ENCODE data around the gene RUBCNL. TPM values are rescaled to one million over a fixed set of nuclear protein-coding genes. Genes with fewer than 3 reads are reported as not detected.

Gene RUBCNL
- total RNA-seq, 1 donor from 2014 or later = 6.7 TPM

DNA sequence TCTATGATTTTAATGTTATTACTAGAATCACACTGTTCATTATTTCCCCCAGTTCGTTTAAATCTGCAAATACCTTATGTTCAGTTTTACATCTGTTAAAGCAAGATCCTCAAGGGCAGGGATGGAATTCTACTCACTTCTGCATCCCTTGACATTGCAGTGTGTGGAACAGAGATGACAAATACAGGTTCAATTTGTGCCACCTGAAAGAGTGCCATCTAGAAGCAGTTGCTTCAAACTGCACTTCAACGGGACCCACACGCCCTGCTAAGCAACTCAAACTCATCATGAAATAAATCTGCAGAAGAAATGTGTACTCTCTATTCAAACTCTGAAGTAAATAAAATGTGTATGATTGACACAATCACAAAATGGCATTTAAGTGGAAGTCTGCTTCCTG is 44.5 kb downstream of the RUBCNL start:
- no peak for DNase-seq (ENCODE audit: low spot score)

GRCh38 chr13:46341112-46341711 is 45.8 kb downstream of the RUBCNL start:
- no peak for DNase-seq (ENCODE audit: low spot score)

GRCh38 chr13:46340631-46341111 is 46.4 kb downstream of the RUBCNL start:
- no peak for DNase-seq (ENCODE audit: low spot score)

GRCh38 chr13:46340011-46340410 is 47.0 kb downstream of the RUBCNL start:
- DNase-seq (ENCODE audit: low spot score) = no peak

DNA sequence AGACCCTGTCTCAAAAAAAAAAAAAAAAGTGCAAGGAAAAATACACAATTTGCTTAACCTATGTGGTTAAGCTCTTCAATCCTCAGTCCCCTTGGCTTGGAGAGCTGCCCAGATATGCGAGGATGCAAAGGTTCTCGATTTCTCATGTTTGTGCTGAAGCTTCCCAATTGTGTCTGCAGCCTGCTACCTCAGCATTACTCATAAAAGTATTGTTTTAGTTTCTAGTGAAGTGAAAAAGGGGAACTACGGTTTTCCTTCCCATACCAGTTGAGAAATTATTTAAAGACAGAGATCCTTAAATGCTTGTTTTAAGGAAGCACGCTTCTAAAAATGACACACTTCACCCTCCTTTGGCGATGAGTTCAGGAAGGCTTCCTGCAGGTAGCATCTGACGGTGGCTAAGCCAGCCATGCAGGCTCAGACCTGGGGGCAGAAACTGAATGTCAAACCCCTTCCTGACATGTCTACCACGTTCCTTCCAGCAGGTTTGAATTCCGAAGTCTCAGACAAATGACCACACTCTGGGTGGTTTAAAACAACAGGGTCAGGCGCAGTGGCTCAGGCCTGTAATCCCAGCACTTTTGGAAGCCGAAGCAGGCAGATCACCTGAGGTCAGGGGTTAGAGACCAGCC is 47.9 kb downstream of the RUBCNL start:
- DNase-seq (ENCODE audit: low spot score) = no peak

DNA sequence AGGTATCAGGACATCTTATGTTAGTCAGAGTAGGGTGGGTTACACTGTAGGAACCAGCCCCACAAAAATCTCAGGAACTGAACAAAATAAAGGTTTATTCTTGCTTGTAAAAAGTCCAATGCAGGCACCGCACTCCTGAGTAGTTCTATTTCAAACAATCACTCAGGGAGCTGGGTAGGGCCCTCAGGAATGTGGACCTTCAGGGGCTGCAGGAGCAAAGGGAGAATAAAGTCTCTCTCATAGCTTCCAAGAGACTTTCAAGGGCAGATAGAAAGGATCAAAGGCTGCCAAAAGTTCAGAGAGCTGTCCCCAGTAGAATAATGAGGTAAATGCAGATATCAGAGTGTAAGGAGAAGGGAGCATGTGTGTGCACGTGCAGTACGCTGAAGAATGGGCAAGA is 49.4 kb downstream of the RUBCNL start:
- DNase-seq (ENCODE audit: low spot score) = no peak

DNA sequence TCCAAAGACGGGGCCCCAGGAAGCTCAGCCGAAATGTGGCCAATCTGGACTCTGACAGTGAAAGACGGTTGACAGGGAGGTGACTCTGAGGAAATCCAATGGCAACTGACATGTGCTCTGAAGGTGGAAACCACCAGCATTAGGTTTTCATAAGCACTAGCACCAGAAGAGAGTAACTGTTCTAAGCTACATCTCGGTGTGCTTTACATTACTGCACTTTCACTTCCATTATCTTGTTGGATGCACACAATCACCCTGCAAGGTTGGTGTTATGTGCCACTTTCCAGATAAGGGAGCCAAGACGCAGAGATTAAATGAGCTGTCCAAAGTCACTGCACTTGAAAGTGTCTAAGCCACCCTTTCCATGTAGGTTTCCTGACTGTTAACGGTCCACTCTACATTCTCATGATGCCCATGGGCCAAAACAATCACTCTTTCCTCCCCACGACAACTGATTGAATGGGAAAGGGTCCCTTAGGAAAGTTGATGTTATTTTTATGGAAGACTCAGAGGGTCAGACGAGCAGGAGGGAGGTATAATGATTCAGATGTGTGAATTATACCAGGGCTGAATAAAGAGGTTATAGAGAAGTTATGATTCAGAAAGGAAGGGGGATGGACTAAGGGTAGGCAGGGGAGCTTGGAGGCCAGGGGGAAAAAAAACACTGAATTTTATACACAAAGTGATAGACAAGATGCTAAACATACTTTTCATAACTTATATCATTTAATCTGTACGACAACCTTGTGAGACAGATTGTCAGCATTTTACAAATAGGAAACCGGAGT is 52.8 kb downstream of the RUBCNL start:
- no peak for DNase-seq (ENCODE audit: low spot score)

DNA sequence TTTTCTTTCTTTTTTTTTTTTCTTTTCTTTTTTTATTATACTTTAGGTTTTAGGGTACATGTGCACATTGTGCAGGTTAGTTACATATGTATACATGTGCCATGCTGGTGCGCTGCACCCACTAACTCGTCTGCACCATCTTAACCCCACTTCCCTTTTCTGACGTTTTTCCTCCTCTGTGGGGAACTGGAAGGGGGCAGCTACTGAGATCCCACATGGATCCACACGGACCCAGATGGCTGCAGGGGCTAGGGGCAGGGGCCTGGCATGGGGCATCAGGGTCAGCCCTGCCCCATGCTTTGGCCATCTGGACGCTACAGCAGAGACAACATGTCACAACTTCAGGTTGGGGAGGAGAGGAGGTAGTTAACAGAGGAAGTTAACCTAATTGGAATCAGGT is 54.3 kb downstream of the RUBCNL start:
- DNase-seq (ENCODE audit: low spot score) = no peak

GRCh38 chr13:46329624-46330023 is 57.4 kb downstream of the RUBCNL start:
- no peak for DNase-seq (ENCODE audit: low spot score)

DNA sequence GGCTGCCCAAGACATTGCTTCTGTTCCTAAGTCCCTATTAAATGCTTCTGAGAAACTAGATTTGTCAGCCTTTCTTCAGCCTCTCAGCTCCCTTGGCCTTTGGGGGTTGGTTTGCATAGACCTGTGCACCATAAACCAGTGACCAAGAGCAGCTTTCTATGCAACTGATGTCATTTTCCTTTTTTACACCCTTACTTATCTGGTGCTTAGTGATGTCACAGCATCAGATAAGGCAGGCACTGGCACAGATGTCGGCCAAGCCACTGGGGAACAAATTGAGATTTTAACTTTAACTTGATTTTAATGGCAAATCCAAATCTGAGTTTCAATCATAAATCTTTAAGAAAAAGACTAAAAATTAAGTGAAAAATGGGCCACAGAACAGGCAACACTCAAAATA is 59.8 kb downstream of the RUBCNL start:
- no peak for DNase-seq (ENCODE audit: low spot score)

- DNase-seq (ENCODE audit: low spot score) = no peak
Measured at GRCh38 chr13:46324976-46325375, 62.1 kb downstream of the RUBCNL start.

DNA sequence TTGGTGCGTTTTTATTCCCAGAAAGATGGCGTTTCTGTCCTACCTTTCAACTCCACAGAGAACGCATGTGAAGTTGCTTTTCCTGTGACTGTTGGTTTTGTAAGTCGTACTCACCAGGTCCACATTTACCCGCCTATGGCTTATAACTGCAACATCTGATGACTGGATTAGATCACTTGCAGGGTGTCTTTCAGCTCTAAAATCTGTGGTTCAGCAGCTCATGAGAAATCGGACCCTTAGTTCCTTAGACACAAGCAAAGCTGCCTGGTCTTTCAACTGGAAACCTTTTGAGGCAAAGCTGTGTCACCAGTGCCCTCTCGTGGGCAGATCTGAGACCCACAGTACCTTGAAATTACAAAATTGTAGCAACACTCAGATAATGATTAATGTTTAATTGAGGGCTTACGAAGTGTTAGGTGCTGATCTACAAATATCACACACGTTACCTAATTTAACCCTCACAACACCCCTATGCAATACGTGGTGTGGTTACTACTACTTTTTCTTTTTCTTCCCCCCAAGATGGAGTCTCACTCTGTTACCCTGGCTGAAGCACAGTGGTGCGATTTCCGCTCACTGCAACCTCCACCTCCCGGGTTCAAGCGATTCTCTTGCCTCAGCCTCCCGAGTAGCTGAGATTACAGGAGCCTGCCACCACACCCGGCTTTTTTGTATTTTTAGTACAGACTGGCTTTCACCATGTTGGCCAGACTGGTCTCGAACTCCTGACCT is 65.4 kb downstream of the RUBCNL start:
- DNase-seq (ENCODE audit: low spot score) = no peak

DNA sequence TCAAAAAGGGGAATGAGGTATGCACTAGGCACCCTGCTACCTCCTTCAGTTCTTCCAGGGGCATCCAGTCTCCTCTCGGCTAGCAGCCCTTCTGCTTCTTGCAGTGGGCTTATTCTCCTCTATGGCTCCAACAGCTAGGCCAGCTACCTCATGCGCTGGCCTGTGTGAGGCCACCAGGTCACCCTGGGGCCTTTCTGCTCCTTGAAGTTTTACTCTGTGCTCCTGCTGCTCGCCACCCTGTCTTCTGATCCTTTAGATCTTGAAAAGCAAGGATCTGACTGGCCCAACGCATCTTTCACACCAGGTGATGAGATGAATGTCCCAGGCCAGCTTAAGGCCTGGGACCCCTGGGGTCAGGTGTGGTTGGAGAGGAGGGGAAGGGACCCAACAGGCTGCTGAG is 66.2 kb downstream of the RUBCNL start:
- DNase-seq (ENCODE audit: low spot score) = no peak

DNA sequence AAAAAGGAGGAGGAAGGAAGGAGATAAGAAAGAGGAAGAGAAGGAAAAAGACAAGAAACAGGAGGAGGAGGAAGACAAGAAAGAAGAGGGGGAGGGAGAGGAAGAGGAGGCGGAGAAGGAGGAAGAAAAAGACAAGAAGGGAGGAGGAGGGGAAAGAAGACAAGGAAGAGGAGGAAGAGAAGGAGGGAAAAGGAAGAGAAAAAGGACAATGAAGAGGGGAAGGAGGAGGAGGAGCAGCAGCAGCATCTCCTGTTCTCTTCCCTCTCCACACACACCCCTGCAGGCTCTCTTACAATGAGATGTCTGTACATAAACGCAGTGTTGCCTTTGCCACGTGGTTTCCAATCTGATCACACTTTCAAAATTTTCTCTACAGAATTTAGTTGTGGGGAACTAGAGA is 66.6 kb downstream of the RUBCNL start:
- no peak for DNase-seq (ENCODE audit: low spot score)

- no peak for DNase-seq (ENCODE audit: low spot score)
Measured at GRCh38 chr13:46318986-46319385, 68.1 kb downstream of the RUBCNL start.

GRCh38 chr13:46317120-46317519 is 69.9 kb downstream of the RUBCNL start:
- DNase-seq (ENCODE audit: low spot score) = no peak

- no peak for DNase-seq (ENCODE audit: low spot score)
Measured at GRCh38 chr13:46315491-46316075, 71.5 kb downstream of the RUBCNL start.

DNA sequence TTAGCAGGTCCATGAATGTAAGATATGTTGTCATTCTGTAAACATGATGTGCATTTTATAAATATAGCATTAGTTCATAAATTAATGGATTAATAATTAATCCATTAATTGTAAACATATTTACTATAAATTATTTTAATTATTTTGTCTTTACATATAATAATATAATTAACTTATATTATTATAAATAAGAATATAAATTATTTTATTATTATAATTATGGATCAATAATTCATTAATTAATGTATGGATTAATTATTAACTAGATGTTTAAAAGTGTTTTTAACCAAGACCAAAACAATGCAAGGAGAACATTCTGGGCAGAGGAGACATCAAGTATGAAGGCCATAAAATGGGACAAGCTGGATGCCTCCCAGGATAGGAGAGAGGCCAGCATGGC is 72.0 kb downstream of the RUBCNL start:
- no peak for DNase-seq (ENCODE audit: low spot score)

DNA sequence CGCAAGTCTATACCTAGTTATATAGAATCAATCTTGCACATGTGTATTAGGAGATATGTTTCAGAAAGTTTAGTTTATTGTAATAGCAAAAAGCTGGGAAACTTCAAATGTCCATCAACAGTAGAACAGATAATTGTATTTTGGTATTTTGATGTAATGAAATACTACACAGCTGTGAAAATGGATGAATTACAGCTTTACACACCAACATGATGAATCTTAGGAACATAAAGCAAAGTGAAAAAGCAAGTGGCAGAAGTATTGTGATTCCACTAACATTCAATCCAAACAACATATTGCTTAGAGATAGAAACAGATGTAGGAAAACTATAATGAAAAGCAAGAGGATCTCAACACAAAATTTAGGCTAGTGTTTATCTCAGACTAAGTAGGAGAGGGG is 72.5 kb downstream of the RUBCNL start:
- DNase-seq (ENCODE audit: low spot score) = no peak

- no peak for DNase-seq (ENCODE audit: low spot score)
Measured at GRCh38 chr13:46313432-46314257, 73.4 kb downstream of the RUBCNL start.

DNA sequence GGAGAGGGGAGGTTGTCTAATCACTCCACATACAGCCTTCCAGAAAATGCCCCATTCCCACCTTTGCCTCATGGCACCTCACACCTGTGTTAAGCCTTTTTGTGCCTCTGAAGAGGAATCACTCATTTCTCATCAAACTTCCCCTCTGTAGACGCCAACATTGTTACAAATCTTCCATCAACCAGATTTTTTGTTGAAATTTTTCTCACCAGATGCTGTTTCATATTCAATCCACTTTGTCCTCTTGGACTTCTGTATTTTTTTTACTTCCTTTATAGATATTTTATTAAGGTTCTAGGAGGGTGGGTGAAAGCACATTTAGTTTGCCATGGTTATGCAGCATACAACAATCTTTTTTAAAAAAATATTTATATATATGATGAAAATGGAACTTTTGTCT is 74.0 kb downstream of the RUBCNL start:
- DNase-seq (ENCODE audit: low spot score) = no peak
